ENCODE results near the gene TRAPPC12. TPM values are rescaled to one million over a fixed set of nuclear protein-coding genes. Genes with fewer than 3 reads are reported as not detected.

The TRAPPC12 gene
- total RNA-seq, 1 experiment from 2014 or later: 72.8 TPM

DNA sequence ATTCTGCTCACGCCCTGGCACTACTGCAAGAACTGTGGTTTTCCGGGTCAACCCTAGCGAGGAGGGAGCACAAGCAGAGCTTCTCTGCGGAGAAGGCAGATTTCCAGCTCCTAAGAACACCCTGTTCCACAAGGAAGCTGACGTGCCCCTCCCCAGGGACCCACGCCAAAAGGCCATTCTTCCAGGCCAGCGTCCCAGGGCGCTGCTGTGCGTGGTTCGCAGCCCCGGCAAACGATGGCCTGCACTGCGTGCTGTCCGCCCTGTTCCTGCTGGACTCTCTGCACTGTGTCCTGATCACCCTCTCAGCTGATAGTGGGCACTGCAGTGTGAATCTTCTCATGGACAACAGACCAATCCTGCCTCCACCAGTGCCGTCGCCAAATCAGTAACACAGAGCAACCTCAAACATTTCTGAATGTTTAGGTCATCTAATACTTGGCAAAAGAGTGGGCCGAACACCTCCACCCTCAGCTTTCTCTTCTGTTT is 90.7 kb downstream of the TRAPPC12 start:
- Mint-ChIP-seq H3K4me1 (peaks cover 11% of the 10 kb centered on the region), H3K27me3 (ENCODE audit: low read depth) (no peaks in the 10 kb centered on the region; the same call in 1 of the 2 replicates), H3K4me3 (no peak overlapping the region), H3K36me3 (peaks cover 21% of the 10 kb centered on the region), H3K27ac (no peak overlapping the region), H3K9me3 (no peaks in the 10 kb centered on the region)
- TF ChIP-seq NFYB (CRISPR knock-in tag; conservative IDR thresholded peaks at IDR 0.05; ENCODE audit: low read depth): no peak
- TF ChIP-seq ZNF219 (CRISPR knock-in tag; IDR thresholded peaks at IDR 0.05; ENCODE audit: borderline replicate concordance): no peak
- TF ChIP-seq, protein P1, sequence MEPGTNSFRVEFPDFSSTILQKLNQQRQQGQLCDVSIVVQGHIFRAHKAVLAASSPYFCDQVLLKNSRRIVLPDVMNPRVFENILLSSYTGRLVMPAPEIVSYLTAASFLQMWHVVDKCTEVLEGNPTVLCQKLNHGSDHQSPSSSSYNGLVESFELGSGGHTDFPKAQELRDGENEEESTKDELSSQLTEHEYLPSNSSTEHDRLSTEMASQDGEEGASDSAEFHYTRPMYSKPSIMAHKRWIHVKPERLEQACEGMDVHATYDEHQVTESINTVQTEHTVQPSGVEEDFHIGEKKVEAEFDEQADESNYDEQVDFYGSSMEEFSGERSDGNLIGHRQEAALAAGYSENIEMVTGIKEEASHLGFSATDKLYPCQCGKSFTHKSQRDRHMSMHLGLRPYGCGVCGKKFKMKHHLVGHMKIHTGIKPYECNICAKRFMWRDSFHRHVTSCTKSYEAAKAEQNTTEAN (CRISPR knock-in tag; IDR thresholded peaks at IDR 0.05): no peak
- TF ChIP-seq TCF7 (CRISPR knock-in tag; IDR thresholded peaks at IDR 0.05; ENCODE audit: low read depth): no peak
- TF ChIP-seq CBFB (CRISPR knock-in tag; IDR thresholded peaks at IDR 0.05; ENCODE audit: low read depth): no peak
- no peak for TF ChIP-seq ATF6 (CRISPR knock-in tag; IDR thresholded peaks at IDR 0.05)
- TF ChIP-seq NFATC4 (CRISPR knock-in tag; IDR thresholded peaks at IDR 0.05): no peak
- TF ChIP-seq NR2C2 (CRISPR knock-in tag; IDR thresholded peaks at IDR 0.05): no peak
- no peak for TF ChIP-seq PRRX2 (CRISPR knock-in tag; IDR thresholded peaks at IDR 0.05)
- TF ChIP-seq ZNF281 (CRISPR knock-in tag; IDR thresholded peaks at IDR 0.05): no peak
- no peak for TF ChIP-seq GTF2I (CRISPR knock-in tag; conservative IDR thresholded peaks at IDR 0.05)
- no peak for TF ChIP-seq CREM (CRISPR knock-in tag; IDR thresholded peaks at IDR 0.05)
- TF ChIP-seq JAZF1 (CRISPR knock-in tag; IDR thresholded peaks at IDR 0.05): no peak
- TF ChIP-seq MAX (CRISPR knock-in tag; IDR thresholded peaks at IDR 0.05): no peak
- no peak for TF ChIP-seq ERG (CRISPR knock-in tag; IDR thresholded peaks at IDR 0.05)
- no peak for TF ChIP-seq NR3C1 (CRISPR knock-in tag; conservative IDR thresholded peaks at IDR 0.05; ENCODE audit: low read depth)
- no peak for TF ChIP-seq CREB1 (CRISPR knock-in tag; IDR thresholded peaks at IDR 0.05)
- no peak for TF ChIP-seq RORB (CRISPR knock-in tag; IDR thresholded peaks at IDR 0.05)
- no peak for ATAC-seq
- DNase-seq (ENCODE audit: low spot score): no peak
- CTCF ChIA-PET: interaction anchor here (1.1 to 2.4 kb wide), 2 partner anchors 9 to 124 kb away, joined by 3 to 8 read pairs; partner anchors contain the start of gene COLEC11
- POLR2A ChIA-PET: no interaction called here
